Cerebellar cortex (tissue), 1 donor: ENCODE measurements around the gene FAM219B.
"Not testable (repeated sequence)": the region's sequence is repeated elsewhere in the genome, so short reads cannot be mapped to it uniquely, and the experiment has no call there.

Experiments used
- DNase-seq: peaks from one replicate; pipeline ENCODE4 v3.0.0-alpha.2; 2015; ENCODE audit warnings: low spot score

FAM219B gene, protein sequence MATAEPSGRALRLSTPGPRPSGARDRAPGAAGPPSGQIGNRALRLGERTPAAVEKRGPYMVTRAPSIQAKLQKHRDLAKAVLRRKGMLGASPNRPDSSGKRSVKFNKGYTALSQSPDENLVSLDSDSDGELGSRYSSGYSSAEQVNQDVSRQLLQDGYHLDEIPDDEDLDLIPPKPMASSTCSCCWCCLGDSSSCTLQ

DNA sequence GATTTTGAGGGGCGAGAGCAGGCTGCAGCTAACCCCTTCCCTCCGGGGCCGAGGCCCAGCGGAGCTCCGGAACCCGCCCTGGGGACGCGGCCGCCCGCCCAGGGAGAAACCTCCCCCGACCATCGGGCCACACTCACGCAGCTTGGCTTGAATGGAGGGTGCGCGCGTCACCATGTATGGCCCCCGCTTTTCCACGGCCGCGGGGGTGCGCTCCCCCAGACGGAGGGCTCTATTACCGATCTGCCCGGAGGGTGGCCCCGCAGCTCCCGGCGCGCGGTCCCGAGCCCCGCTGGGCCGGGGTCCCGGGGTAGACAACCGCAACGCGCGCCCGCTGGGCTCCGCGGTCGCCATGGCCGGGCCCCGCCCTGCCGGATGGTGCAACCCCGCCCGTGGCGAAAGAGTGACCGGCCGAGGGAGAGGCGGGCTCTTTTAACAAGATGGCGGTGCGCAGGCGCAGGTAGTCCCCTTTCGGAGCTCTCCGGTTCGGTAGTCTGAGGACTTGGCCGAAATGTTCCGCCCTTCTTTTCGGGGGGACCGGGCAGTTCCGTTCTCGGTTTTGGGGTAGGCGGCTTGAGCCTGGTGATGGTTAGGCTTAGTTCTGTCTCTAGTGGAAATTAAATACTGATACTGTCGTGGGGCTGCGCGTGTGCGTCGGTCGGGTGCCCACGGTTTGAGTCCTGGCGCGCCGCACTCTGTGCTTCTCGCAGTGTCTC lies at the start of gene FAM219B:
Gene FAM219B, minus strand, starts transcription at position 402 of the 713 bp plus-strand sequence. Its CDS starts 51 bp downstream, at position 351.
- DNase-seq = peak; percentile 94

DNA sequence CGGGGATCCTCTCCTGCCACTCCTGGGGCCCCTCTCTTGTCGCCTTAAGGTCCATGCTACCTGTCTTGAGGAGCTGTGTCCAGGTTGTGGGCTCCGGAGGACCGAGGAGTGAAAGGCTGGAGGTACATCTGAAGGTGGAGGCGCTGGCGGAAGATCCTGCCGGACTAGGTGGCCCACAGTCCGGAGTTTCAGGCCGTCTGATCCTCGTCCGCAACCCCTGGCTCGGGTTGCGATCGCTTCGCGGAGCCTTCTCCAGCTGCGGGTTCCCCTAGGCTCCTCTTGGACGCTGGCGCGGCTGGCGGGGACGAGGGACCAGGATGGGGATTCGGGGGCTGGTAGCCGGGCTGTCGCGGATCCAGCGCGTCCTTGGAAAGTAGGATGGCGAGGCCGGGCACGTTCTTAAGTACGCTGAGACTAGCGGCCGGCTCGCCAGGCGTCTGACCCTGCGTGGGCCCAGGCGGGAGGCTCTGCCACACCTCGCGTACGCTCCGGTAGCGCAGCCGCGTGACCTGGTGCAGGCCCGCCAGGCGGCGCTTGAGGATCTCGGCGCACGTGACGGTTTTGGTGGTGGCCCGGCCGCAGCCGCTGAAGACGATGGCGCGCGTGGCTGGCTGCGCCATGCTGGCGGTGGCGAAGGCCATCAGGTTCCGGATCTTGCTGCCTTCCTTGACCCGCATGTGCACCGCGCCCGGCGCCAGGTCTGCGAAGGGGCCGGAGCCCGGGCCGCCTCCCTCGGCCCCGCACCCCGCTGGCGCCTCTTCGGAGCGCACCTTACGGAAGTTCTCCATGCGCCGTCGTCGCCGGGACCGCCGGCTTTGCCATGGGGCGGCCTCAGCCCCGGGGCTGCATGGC lies 49.4 kb upstream of the FAM219B start:
- DNase-seq = peak; percentile 44

DNA sequence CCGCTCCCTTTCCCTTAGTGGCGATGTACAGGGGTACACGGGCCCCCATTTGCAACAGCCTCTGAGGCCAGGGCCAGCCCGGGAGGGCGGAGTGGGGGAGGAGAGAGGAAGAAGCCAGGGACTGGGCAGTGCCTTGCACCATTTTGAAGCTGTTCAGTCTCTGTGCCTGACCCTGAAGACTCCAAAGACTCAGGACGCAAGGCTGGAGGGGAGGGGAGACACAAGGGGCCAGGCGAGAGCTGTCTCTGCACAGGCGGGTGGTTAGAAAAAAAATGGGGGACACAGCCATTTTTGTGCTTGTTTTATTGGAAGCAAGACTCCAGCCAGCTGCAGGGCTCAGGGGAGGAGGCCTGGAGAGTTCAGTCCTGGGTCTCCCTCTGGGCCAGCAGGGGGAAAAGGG lies 48.4 kb upstream of the FAM219B start:
- DNase-seq = no peak

DNA sequence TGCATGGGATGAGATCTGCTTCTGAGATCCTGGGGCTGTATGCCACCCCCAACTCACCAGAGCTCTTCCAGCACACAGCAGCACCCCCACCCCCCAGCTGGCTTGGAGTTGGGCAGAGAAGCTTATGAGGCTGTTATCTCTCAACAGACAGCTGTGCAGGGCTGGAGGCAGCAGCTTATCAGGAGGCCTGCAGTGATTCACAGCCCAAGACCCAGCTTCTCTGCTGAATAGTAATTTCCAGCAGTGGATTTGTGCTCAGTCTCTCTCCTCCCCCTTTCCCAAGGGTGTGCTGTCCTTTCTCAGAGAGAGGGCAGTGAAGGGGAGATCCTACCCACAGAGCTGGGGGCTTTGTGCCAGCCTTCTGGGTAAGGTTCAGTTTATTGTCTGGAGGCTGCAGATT lies 47.9 kb upstream of the FAM219B start:
- no peak for DNase-seq

GRCh38 chr15:74951006-74951405 lies 44.4 kb upstream of the FAM219B start:
- no peak for DNase-seq

GRCh38 chr15:74950078-74950908 lies 43.6 kb upstream of the FAM219B start:
- peak; percentile 89 for DNase-seq

- DNase-seq = peak; percentile 95
These were observed 31.1 kb upstream of the FAM219B start, which contains the start of gene COX5A for GRCh38 chr15:74937590-74938371. COX5A (minus strand) TSS chr15:74938073; CDS start chr15:74938014, 59 bp downstream.

DNA sequence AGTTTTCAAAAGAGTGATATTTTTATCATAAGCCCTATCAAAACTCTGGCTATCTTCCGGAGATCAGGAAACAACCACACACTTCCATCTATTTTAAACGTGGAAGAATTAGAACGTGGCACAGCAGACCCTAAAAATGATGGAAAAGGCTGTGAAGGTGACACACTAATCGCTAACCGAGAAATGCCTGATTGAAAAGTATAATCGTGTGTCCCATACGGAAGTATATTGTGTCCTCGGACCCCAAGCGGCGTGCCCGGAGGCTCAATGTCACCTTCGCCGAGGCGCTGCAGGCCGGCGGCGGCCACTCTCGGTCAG lies 30.6 kb upstream of the FAM219B start:
- DNase-seq = peak; percentile 12

DNA sequence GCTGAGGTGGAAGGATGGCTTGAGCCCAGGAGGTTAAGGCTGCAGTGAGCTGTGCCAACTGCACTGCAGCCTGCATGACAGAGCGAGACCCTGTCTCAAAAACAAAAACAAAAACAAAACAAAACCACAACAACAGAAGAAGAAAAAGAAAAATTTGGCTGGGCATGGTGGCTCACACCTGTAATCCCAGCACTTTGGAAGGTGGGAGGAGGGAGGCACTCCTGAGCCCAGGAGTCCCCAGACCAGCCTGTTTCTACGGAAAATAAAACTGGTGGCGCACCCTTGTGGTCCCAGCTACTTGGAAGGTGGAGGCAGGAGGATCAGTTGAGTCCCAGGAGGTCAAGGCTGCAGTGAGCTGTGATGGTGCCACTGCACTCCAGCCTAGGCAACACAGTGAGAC lies 28.5 kb upstream of the FAM219B start:
- peak; percentile 31 for DNase-seq

GRCh38 chr15:74933573-74933972 lies 26.9 kb upstream of the FAM219B start:
- no peak for DNase-seq

- DNase-seq = no peak
These were observed 22.1 kb upstream of the FAM219B start for GRCh38 chr15:74928771-74929198.

DNA sequence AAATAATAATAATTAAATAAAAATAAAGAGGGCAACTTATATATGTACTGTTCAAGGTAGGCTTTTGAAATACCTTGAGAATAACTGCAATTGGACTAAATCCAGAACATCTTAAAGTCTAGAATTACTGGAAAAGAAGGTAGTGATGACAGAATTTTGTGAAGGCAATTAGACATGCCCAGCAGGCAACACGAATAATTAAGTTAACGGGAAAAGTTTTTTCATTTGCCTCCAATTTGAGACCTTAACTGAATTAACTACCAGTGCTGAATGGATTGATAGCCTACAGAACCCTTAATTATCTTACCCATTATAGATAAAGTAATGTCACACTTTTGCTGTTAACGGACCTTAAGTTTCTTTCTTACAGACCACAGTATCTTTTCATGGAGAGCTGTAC lies 17.9 kb upstream of the FAM219B start:
- no peak for DNase-seq

GRCh38 chr15:74920456-74920855 lies 13.8 kb upstream of the FAM219B start:
- DNase-seq = no peak

DNA sequence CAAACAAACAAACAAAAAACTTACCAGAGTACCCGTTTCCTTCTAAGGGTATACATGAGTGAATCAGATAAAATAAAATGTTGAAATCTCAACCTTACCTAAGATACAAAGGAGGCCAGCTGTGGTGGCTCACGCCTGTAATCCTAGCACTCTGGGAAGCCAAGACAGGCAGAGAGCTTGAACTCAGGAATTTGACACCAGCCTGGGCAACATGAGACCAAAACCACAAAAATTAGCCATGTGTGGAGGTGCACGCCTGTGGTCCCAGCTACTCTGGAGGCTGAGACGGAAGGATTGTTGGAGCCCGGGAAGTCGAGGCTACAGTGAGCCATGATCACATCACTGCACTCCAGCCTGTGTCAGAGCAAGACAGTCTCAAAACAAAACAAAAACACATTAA lies 11.0 kb upstream of the FAM219B start:
- no peak for DNase-seq

GRCh38 chr15:74913799-74914198 lies 7.1 kb upstream of the FAM219B start:
- DNase-seq = not testable (repeated sequence)

DNA sequence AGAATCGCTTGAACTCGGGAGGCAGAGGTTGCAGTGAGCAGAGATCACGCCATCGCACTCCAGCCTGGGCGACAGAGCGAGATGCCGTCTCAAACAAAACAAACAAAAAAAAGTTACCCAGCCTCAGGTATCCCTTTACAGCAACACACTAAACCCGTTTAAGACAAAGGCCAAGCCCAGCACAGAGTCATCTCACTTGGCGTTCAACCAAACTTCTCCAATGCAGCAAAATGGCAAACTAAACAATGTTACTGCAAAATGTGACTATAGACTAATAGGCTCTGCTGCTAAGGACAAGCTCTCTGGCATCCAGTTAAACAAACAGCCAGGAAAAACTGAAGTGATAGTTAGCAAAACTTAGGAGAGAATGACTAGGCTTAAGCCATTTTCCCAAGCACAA lies 6.4 kb upstream of the FAM219B start:
- no peak for DNase-seq

DNA sequence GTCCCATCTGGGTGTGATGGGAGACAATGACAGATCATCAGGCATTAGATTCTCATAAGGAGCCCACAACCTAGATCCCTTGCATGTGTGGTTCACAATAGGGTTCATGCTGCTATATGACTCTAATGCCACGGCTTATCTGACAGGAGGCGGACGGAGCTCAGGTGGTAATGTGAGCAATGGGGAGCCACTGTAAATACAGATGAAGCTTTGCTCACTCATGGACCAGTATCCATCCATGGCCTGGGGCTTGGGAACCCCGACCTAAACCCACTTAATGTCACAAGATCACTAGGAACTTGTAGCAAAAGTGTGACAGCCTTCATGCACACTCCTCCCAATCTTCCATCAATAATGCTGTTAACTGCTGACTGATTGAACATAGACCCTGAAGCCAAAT lies 2.0 kb upstream of the FAM219B start:
- DNase-seq = no peak

DNA sequence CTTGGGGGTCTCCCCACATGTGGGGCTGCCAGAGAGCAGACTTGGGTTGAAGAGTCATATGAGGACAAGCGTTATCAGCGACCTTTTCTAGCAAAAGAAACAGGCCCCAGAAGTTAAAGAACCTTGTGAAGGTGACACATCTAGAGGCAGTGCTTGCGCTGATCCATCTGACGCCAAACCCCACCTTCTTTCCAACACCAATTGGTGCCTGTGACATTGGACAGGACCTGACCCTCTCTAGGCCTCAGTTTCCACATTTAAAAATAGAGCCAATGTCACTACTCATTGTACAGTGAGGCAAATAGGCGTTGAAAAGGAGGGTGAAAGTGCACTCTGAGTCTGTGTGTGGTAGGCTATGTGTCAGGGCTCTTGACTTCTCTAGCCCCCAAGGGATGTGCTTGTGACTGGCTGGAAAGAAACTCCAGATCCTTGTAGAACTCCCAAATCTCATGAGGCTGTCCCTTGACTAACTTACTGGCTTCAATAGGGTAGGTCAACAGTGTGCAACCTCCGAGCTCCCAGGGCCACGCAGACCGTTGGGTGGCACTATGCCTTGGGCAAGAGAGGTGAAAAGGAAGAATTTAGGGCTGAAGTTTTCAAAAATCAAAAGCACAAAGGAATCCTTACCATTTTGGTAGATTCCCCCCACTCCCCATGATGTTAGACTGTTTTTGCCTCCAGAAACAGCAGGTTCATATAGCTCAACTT lies 666 bp upstream of the FAM219B start:
- peak; percentile 52 for DNase-seq

- DNase-seq = peak; percentile 49
These were observed 593 bp downstream of the FAM219B start for GRCh38 chr15:74906067-74906449.

- no peak for DNase-seq
These were observed 2.4 kb downstream of the FAM219B start for GRCh38 chr15:74904190-74904805.
